Activated CD8-positive, alpha-beta T cell treated with anti-CD3 and anti-CD28 coated beads for 36 hours (primary cell): Measurements from ENCODE around the gene LRRC34. TPM values are rescaled to one million over a fixed set of nuclear protein-coding genes. Genes with fewer than 3 reads are reported as not detected.

Experiments
- ATAC-seq: fragments of 200-7000 bp; cut with Tn5 transposase; one replicate; pipeline ENCODE4 v1.10.0; 2021; ENCODE audit warnings: mild to moderate bottlenecking, moderate library complexity
- CTCF ChIA-PET: fragments of 350-600 bp; sonication (Branson Sonifier 250); formaldehyde crosslinking; loops from one replicate; lab custom pipeline; 2021; ENCODE audit warnings: antibody characterized with exemption; lab: Charles Lee
- POLR2A ChIA-PET: fragments of 350-600 bp; sonication (Branson Sonifier 250); formaldehyde crosslinking; loops from one replicate; lab custom pipeline; 2021; ENCODE audit warnings: antibody characterized with exemption; lab: Charles Lee
- DNase-seq: peaks from one replicate; pipeline ENCODE4 v3.0.0-alpha.2; 2020
- H3K27ac Mint-ChIP-seq: one replicate; pipeline ENCODE4 v1.8.0; 2021; ENCODE audit warnings: mild to moderate bottlenecking, mixed read lengths
- H3K27me3 Mint-ChIP-seq: one replicate; pipeline ENCODE4 v1.8.0; 2021; ENCODE audit warnings: mixed read lengths
- H3K36me3 Mint-ChIP-seq: one replicate; pipeline ENCODE4 v1.8.0; 2021; ENCODE audit warnings: low read depth, mixed read lengths
- H3K4me1 Mint-ChIP-seq: one replicate; pipeline ENCODE4 v1.8.0; 2021; ENCODE audit warnings: low read depth, mixed read lengths
- H3K4me3 Mint-ChIP-seq: one replicate; pipeline ENCODE4 v1.8.0; 2021; ENCODE audit warnings: mild to moderate bottlenecking, moderate library complexity, mixed read lengths
- H3K9me3 Mint-ChIP-seq: one replicate; pipeline ENCODE4 v1.8.0; 2021; ENCODE audit warnings: mixed read lengths
- CTCF ChIP-seq: fragments of 200-600 bp; IDR thresholded peaks from one replicate; pipeline ENCODE4 v1.8.0; 2022; ENCODE audit warnings: antibody characterized with exemption, mild to moderate bottlenecking
- intact Hi-C: fragments of 100-400 bp; cut with micrococcal nuclease; formaldehyde crosslinking; loops from one replicate; pipeline ENCODE4 v1.10.0; 2022
- total RNA-seq, 2 experiments: library from RNA; stranded (reverse); gene quantifications; one replicate each; pipeline ENCODE4 v1.2.3, GENCODE V29; 2021

Gene LRRC34
- total RNA-seq, 2 experiments from 2014 or later = 6.6 to 6.8 TPM

DNA sequence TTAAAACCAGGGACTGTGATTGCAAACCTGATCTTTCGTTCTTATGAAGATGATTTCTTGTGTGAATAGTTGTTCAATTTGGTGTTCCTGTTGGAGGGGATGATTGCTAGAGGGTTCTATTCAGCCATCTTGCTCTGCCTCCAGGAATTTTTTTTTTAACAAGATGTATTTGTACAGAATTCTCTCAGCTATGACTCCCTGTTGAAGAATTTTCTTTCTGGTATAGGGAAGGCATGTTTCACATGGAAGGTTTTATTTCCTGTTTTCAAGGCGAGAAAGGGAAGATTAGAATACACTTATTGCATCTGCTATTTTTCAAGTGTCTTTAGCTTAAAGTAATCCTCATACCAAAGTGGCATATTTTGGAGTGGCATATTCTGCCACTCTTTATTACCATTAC is 5.6 kb upstream of the LRRC34 start:
- CTCF ChIA-PET = no interaction called here
- Mint-ChIP-seq H3K27ac (no peak overlapping the region), H3K4me3 (no peak overlapping the region), H3K4me1 (peaks cover 11% of the 10 kb centered on the region), H3K27me3 (peaks cover 6% of the 10 kb centered on the region), H3K36me3 (peaks cover 6% of the 10 kb centered on the region), H3K9me3 (peaks cover 16% of the 10 kb centered on the region)
- POLR2A ChIA-PET = no interaction called here
- no peak for DNase-seq
- intact Hi-C loops = no loop called here
- ATAC-seq = no peak
- TF ChIP-seq CTCF = no peak

DNA sequence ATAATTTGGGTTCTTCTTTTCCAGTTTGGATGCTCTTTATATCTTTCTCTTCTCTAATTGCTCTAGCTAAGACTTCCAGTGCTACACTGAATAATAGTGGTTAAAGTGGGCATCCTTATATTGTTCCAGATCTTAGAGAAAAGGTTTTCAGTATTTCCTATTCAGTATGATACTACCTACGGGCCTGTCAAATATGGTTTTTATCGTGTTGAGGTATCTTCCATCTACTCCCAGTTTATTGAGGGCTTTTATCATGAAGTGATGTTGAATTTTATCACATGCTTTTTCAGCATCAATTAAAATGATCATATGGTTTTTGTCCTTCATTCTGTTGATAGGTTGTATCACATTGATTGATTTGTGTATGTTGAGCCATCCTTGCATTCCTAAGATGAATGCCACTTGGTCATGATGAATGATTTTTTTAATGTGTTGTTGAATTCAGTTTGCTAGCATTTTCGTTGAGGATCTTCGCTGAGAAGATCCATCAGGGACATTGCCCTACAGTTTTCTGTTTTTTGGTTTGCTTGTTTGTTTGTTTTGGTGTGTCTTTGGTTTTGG is 3.0 kb upstream of the LRRC34 start:
- TF ChIP-seq CTCF = no peak
- ATAC-seq = no peak
- intact Hi-C loops = no loop called here
- H3K9me3 Mint-ChIP-seq = peaks cover 16% of the 10 kb centered on the region
- no peak overlapping the region for H3K4me3 Mint-ChIP-seq
- H3K27me3 Mint-ChIP-seq = peaks cover 4% of the 10 kb centered on the region
- ChIA-PET CTCF (no interaction called here), POLR2A (no interaction called here)
- no peak for DNase-seq
- H3K36me3 Mint-ChIP-seq = peaks cover 6% of the 10 kb centered on the region
- no peak overlapping the region for H3K27ac Mint-ChIP-seq
- H3K4me1 Mint-ChIP-seq = peaks cover 19% of the 10 kb centered on the region

DNA sequence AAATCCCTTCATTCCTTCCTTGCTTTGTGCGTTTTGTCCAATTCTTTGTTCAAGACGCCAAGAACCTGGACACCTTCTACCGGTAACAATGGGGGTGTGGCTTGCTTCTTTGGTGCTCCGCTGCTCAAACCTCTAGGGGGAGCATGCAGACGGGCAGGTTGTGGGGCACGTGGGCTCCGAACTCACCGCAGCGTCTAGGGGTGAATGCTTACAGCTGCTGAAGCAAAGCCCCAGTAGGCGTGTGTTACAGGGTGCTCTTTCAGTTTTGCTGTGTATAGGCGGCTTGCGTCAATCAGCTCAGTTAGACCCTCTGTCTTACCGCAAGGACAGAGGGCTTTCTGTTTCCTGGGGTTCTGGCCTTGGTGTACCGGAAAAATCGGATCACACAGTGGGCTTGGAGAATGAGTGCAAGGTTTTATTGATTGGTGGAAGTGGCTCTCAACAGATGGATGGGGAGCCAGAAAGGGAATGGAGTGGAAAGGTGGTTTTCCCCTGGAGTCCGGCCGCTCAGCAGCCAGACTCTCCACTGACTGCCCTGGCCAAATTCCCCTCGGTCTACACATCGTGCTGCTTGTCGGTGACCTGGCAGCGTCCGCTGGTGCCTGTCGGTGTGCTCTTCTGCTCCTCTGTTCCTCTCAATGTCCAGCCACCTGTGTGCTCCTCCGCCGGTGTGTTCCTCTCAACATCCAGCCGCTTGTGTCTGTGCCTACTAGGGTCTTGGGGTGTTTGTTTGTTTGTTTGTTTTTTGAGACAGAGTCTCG is 1.2 kb upstream of the LRRC34 start:
- peaks cover 24% of the 10 kb centered on the region for H3K4me1 Mint-ChIP-seq
- H3K36me3 Mint-ChIP-seq = peaks cover 6% of the 10 kb centered on the region
- TF ChIP-seq CTCF = peak; percentile 67
- peak overlapping the region; percentile 81 for H3K4me3 Mint-ChIP-seq
- peaks cover 4% of the 10 kb centered on the region for H3K27me3 Mint-ChIP-seq
- peak overlapping the region; percentile 92 for H3K27ac Mint-ChIP-seq
- ChIA-PET CTCF (interaction anchor here (0.5 to 1.5 kb wide), 3 partner anchors 18 to 49 kb away, joined by 3 read pairs; no protein-coding TSS in a partner anchor), POLR2A (interaction anchor here (0.6 to 2.5 kb wide), 4 partner anchors 41 to 173 kb away, joined by 3 to 13 read pairs (median 4); partner anchors contain the start of genes ACTRT3 and MYNN)
- peaks cover 16% of the 10 kb centered on the region for H3K9me3 Mint-ChIP-seq
- peak; percentile 93 for DNase-seq
- intact Hi-C loops = loop anchor here (2.0 to 5.0 kb wide), 2 partner anchors 41 to 153 kb away; partner anchors contain the start of genes MYNN and SEC62
- ATAC-seq = peak; percentile 86

DNA sequence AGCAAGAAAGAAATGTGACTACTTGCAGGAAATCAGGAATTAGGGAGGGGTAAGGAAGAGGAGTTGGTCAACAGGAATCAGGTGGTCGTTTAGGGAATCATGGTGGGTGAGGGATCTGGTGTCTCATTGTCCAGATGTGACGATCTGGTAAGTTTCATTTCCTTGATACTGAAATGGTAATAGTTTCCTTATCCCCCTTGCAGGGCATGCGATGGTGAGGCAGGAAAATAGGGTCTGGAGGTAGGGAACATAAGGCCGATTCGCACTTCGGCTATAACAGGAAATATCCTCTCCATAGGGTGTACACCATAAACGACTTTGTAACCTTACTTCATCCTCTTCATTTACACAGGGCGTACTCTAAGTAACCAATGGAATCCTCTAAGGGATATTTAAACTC is 574 bp upstream of the LRRC34 start:
- POLR2A ChIA-PET = interaction anchor here (0.6 to 2.5 kb wide), 6 partner anchors 41 to 174 kb away, joined by 3 to 13 read pairs (median 4); partner anchors contain the start of genes ACTRT3, MYNN and SEC62
- no peak for ATAC-seq
- Mint-ChIP-seq H3K4me1 (peaks cover 24% of the 10 kb centered on the region), H3K36me3 (peaks cover 6% of the 10 kb centered on the region), H3K4me3 (peak overlapping the region; percentile 81), H3K9me3 (peaks cover 16% of the 10 kb centered on the region), H3K27ac (peak overlapping the region; percentile 92), H3K27me3 (peaks cover 3% of the 10 kb centered on the region)
- intact Hi-C loops = loop anchor here (2.0 to 5.0 kb wide), 2 partner anchors 40 to 154 kb away; partner anchors contain the start of genes MYNN and SEC62
- CTCF ChIA-PET = interaction anchor here (0.9 to 3.2 kb wide), 2 partner anchors 40 to 50 kb away, joined by 3 to 17 read pairs; partner anchors contain the start of gene MYNN
- TF ChIP-seq CTCF = no peak
- DNase-seq = no peak
